K562 (cell line): ENCODE results near the gene EPGN. TPM values are rescaled to one million over a fixed set of nuclear protein-coding genes. Genes with fewer than 3 reads are reported as not detected.
A peak's percentile ranks its signal among the peaks of the same experiment; 100 is the strongest.

Experiments
- ATF6 ChIP-seq: sonication (generic); formaldehyde crosslinking; IDR thresholded peaks from 2 replicates; pipeline ENCODE4 v1.4.0; 2020; ENCODE audit warnings: mild to moderate bottlenecking, missing genetic modification reagents
- DEAF1 ChIP-seq: fragments of 450-650 bp; formaldehyde crosslinking; IDR thresholded peaks from 2 replicates; pipeline ENCODE4 v1.4.0; 2020; ENCODE audit warnings: mild to moderate bottlenecking, moderate library complexity
- E2F5 ChIP-seq: sonication (generic); formaldehyde crosslinking; IDR thresholded peaks from 2 replicates; pipeline ENCODE4 v1.8.0; 2022; ENCODE audit warnings: mild to moderate bottlenecking, missing genetic modification reagents
- ETV6 ChIP-seq, 3 experiments: fragments of 150-350 bp in 1 of 3; sonication (generic) in 1 of 3; formaldehyde crosslinking in 1 of 3; IDR thresholded peaks; 2 replicates each; pipeline versions ENCODE4 v1.6.1 to v1.8.0; 2014 to 2022; ENCODE audit warnings: borderline replicate concordance in 2 of 3, low read depth in 2 of 3, antibody characterized with exemption in 1 of 3, low read length in 1 of 3, mild to moderate bottlenecking in 1 of 3, missing genetic modification reagents in 1 of 3
- GTF2A2 ChIP-seq: IDR thresholded peaks from 2 replicates; pipeline ENCODE4 v1.6.1; 2016; ENCODE audit warnings: mild to moderate bottlenecking, missing genetic modification characterization, missing compliant biosample characterization
- GTF2E2 ChIP-seq: fragments of 200-800 bp; sonication (Bioruptor generic); IDR thresholded peaks from 2 replicates; pipeline ENCODE4 v1.6.1; 2016; ENCODE audit warnings: missing genetic modification characterization, missing compliant biosample characterization
- HBP1 ChIP-seq: fragments of 450-650 bp; formaldehyde crosslinking; IDR thresholded peaks from 2 replicates; pipeline ENCODE4 v1.4.0; 2022; ENCODE audit warnings: missing genetic modification characterization
- ILF3 ChIP-seq: fragments of 450-650 bp; IDR thresholded peaks from 2 replicates; pipeline ENCODE4 v1.6.1; 2018; ENCODE audit warnings: antibody characterized with exemption, mild to moderate bottlenecking, moderate library complexity, borderline replicate concordance
- LARP7 ChIP-seq: fragments of 450-650 bp; IDR thresholded peaks from 2 replicates; pipeline ENCODE4 v1.6.1; 2016
- NRF1 ChIP-seq, 2 experiments: fragments of 450-650 bp; IDR thresholded peaks in 1 of 2; conservative IDR thresholded peaks in 1 of 2; 2 replicates each; pipeline ENCODE4 v1.6.1; 2014; ENCODE audit warnings: mild to moderate bottlenecking in 2 of 2
- PCBP2 ChIP-seq: fragments of 200-400 bp; formaldehyde crosslinking; IDR thresholded peaks from 2 replicates; pipeline ENCODE4 v1.6.1; 2018; ENCODE audit warnings: low read length, low read depth, mild to moderate bottlenecking, moderate library complexity; ENCODE audit not compliant: poor library complexity, severe bottlenecking
- PTRF ChIP-seq: fragments of 450-650 bp; IDR thresholded peaks from 2 replicates; pipeline ENCODE4 v1.6.1; 2016; ENCODE audit warnings: mild to moderate bottlenecking, missing genetic modification characterization, missing compliant biosample characterization
- RBM17 ChIP-seq: fragments of 200-400 bp; formaldehyde crosslinking; IDR thresholded peaks from 2 replicates; pipeline ENCODE4 v1.6.1; 2017; ENCODE audit warnings: low read depth, mild to moderate bottlenecking, low read length, borderline replicate concordance
- TEAD2 ChIP-seq: fragments of 450-650 bp; IDR thresholded peaks from 2 replicates; pipeline ENCODE4 v1.6.1; 2016; ENCODE audit warnings: missing genetic modification characterization, control low read depth, missing compliant biosample characterization
- TSC22D4 ChIP-seq: fragments of 450-650 bp; IDR thresholded peaks from 2 replicates; pipeline ENCODE4 v1.6.1; 2016; ENCODE audit warnings: missing genetic modification characterization, missing biosample characterization, control low read depth
- ZBED1 ChIP-seq: IDR thresholded peaks from 2 replicates; pipeline ENCODE4 v1.6.1; 2014
- ZNF232 ChIP-seq: sonication (generic); formaldehyde crosslinking; IDR thresholded peaks from 2 replicates; pipeline ENCODE4 v1.8.0; 2022; ENCODE audit warnings: mild to moderate bottlenecking, missing genetic modification reagents
- polyA plus RNA-seq, 8 experiments: library from polyadenylated mRNA; depleted of rRNA in 4 of 8; stranded (reverse) in 5 of 8; unstranded in 3 of 8; fragments of >200 nt; fragmentation: Nextera tagmentation in 2 of 8; fragmentation: Illumina TruSeq in 1 of 8; extraction: Ambion mirVana in 2 of 8; extraction: Trizol in 1 of 8; gene quantifications; 2 replicates each; pipeline versions ENCODE4 v1.2.1 to v1.2.3, GENCODE V29; 2011 to 2014; ENCODE audit warnings: inconsistent platforms in 1 of 8, missing spikeins in 1 of 8
- total RNA-seq, 7 experiments: library from RNA; depleted of rRNA in 6 of 7; stranded (reverse); fragments of >200 nt in 6 of 7; fragmentation: Illumina TruSeq in 2 of 7; extraction: Trizol in 2 of 7; gene quantifications; 2 replicates each; pipeline versions ENCODE4 v1.2.1 to v1.2.3, GENCODE V29; 2011 to 2021; ENCODE audit warnings: low replicate concordance in 1 of 7
- TF ChIP-seq, protein P1 (sequence below): fragments of 450-650 bp; IDR thresholded peaks from 2 replicates; pipeline ENCODE4 v1.6.1; 2017; ENCODE audit warnings: antibody characterized with exemption

The EPGN gene
- total and polyA plus RNA-seq, 9 of the 15 experiments (the other 6 are each of a cell fraction or from before 2014, with no cell fraction given): 0.10 to 0.56 TPM; not detected in 7

GRCh38 chr4:74330295-74330750 lies 22.1 kb downstream of the EPGN start (continued):
- no peak for TF ChIP-seq ZNF232 (CRISPR knock-in tag)
- TF ChIP-seq HBP1: no peak
- TF ChIP-seq ZBED1: no peak
- TF ChIP-seq NRF1 (conservative IDR thresholded peaks at IDR 0.05 in 1 of 2, IDR thresholded peaks at IDR 0.05 in 1 of 2): no peak
- no peak for TF ChIP-seq LARP7
- no peak for TF ChIP-seq DEAF1 (CRISPR knock-in tag)
- no peak for TF ChIP-seq ATF6
- TF ChIP-seq E2F5 (CRISPR knock-in tag): no peak
- TF ChIP-seq ILF3: no peak
- no peak for TF ChIP-seq ETV6 (IDR thresholded peaks at IDR 0.05; ENCODE audit: borderline replicate concordance in 1 of 2, low read depth in 2 of 2, low read length in 1 of 2)
- TF ChIP-seq ETV6 (CRISPR knock-in tag; IDR thresholded peaks at IDR 0.05; ENCODE audit: borderline replicate concordance): no peak
- TF ChIP-seq TEAD2 (tag): no peak
- no peak for TF ChIP-seq TSC22D4 (tag)
- peak; percentile 34; the same call in 1 of the 2 replicates for TF ChIP-seq GTF2E2 (tag)
- no peak for TF ChIP-seq RBM17
- no peak for TF ChIP-seq GTF2A2 (tag)
- no peak for TF ChIP-seq PCBP2
- TF ChIP-seq PTRF (tag): no peak
- TF ChIP-seq, protein P1, sequence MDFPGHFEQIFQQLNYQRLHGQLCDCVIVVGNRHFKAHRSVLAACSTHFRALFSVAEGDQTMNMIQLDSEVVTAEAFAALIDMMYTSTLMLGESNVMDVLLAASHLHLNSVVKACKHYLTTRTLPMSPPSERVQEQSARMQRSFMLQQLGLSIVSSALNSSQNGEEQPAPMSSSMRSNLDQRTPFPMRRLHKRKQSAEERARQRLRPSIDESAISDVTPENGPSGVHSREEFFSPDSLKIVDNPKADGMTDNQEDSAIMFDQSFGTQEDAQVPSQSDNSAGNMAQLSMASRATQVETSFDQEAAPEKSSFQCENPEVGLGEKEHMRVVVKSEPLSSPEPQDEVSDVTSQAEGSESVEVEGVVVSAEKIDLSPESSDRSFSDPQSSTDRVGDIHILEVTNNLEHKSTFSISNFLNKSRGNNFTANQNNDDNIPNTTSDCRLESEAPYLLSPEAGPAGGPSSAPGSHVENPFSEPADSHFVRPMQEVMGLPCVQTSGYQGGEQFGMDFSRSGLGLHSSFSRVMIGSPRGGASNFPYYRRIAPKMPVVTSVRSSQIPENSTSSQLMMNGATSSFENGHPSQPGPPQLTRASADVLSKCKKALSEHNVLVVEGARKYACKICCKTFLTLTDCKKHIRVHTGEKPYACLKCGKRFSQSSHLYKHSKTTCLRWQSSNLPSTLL: no peak
